DOHH2 (cell line): ENCODE data around the gene CD164.

Experiments used
- CTCF ChIP-seq: fragments of 200-600 bp; sonication (generic); IDR thresholded peaks from one replicate; pipeline ENCODE4 v1.5.1; 2014; ENCODE audit warnings: antibody characterized with exemption, mild to moderate bottlenecking, low read depth, low read length; ENCODE audit not compliant: poor library complexity, severe bottlenecking
- EZH2phosphoT487 ChIP-seq: fragments of 200-600 bp; sonication (generic); IDR thresholded peaks from 2 replicates; pipeline ENCODE4 v1.6.1; 2017; ENCODE audit warnings: borderline replicate concordance, mild to moderate bottlenecking, antibody characterized with exemption, low read length, moderate library complexity, mixed read lengths

DNA sequence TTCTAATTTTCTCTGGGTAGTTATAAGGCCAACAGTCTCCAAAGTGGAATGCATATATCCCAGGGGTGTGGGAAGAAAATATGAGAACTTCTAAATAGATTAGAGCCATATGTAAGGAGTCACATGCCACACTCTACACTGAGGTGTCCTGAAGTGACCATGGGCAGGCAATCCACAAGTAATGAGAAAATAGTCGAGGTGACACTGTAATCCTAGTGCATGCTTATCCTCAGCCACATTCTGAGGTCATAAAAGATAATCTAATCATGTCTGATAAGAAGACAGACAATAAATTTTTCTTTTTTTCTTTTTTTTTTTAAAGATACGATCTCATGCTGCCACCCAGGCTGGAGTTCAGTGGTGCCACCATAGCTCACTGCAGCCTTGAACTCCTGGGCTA is 62.2 kb downstream of the CD164 start:
- TF ChIP-seq CTCF (no peak), EZH2phosphoT487 (no peak)
